Neuronal stem cell (in vitro differentiated cells): Measurements from ENCODE around the gene PABPN1.

Experiments
- DNase-seq: peaks from one replicate; pipeline ENCODE4 v3.0.0-alpha.2; 2013; ENCODE audit warnings: low spot score
- H2AFZ ChIP-seq: one replicate; pipeline ENCODE4 v1.6.1; 2013; ENCODE audit warnings: mild to moderate bottlenecking, low read length, inconsistent platforms
- H2AK5ac ChIP-seq: 2 replicates; pipeline ENCODE4 v1.6.1; 2013; ENCODE audit warnings: low read depth, mild to moderate bottlenecking, inconsistent platforms, low read length, moderate library complexity, mixed read lengths
- H2BK120ac ChIP-seq: 2 replicates; pipeline ENCODE4 v1.6.1; 2013; ENCODE audit warnings: low read depth, mild to moderate bottlenecking, inconsistent platforms, low read length, moderate library complexity, mixed read lengths
- H2BK12ac ChIP-seq: one replicate; pipeline ENCODE4 v1.6.1; 2013; ENCODE audit warnings: low read length, inconsistent platforms
- H2BK15ac ChIP-seq: 2 replicates; pipeline ENCODE4 v1.6.1; 2013; ENCODE audit warnings: mild to moderate bottlenecking, low read length, inconsistent platforms, mixed read lengths
- H2BK5ac ChIP-seq: one replicate; pipeline ENCODE4 v1.6.1; 2013; ENCODE audit warnings: inconsistent platforms, mild to moderate bottlenecking, low read length, moderate library complexity
- H3K14ac ChIP-seq: one replicate; pipeline ENCODE4 v1.6.1; 2013; ENCODE audit warnings: low read length, inconsistent platforms
- H3K18ac ChIP-seq: 2 replicates; pipeline ENCODE4 v1.6.1; 2013; ENCODE audit warnings: low read length, inconsistent platforms
- H3K23ac ChIP-seq: 2 replicates; pipeline ENCODE4 v1.6.1; 2013; ENCODE audit warnings: low read depth, mild to moderate bottlenecking, mixed read lengths, low read length, inconsistent platforms; ENCODE audit not compliant: poor library complexity
- H3K27ac ChIP-seq: replicated peaks from 3 replicates; pipeline ENCODE4 v1.5.1; 2013; ENCODE audit warnings: low read length, inconsistent platforms
- H3K27me3 ChIP-seq, 3 experiments: 2 replicates each; pipeline ENCODE4 v1.6.1; 2013; ENCODE audit warnings: low read length in 3 of 3, mild to moderate bottlenecking in 2 of 3, inconsistent platforms in 1 of 3, low read depth in 1 of 3, mixed read lengths in 1 of 3, moderate library complexity in 1 of 3; ENCODE audit not compliant: control insufficient read depth in 3 of 3, insufficient read depth in 3 of 3
- H3K36me3 ChIP-seq, 2 donors: replicated peaks in 1 of 2; 2 replicates each; pipeline ENCODE4 v1.6.1; 2013; ENCODE audit warnings: low read length in 2 of 2; ENCODE audit not compliant: control insufficient read depth in 2 of 2, insufficient read depth in 2 of 2
- H3K4ac ChIP-seq: 2 replicates; pipeline ENCODE4 v1.6.1; 2013; ENCODE audit warnings: inconsistent platforms, mild to moderate bottlenecking, low read length, moderate library complexity
- H3K4me1 ChIP-seq, 2 donors: 1 replicate in 1 of 2; 2 replicates in 1 of 2; pipeline ENCODE4 v1.6.1; 2013; ENCODE audit warnings: low read length in 2 of 2, low read depth in 1 of 2; ENCODE audit not compliant: control insufficient read depth in 2 of 2, insufficient read depth in 1 of 2
- H3K4me2 ChIP-seq: one replicate; pipeline ENCODE4 v1.6.1; 2013; ENCODE audit warnings: mild to moderate bottlenecking, low read length, inconsistent platforms; ENCODE audit not compliant: insufficient read depth, poor library complexity, severe bottlenecking
- H3K4me3 ChIP-seq, 2 donors: 2 replicates each; pipeline ENCODE4 v1.5.1; 2013; ENCODE audit warnings: low read length in 2 of 2, mild to moderate bottlenecking in 2 of 2, inconsistent platforms in 1 of 2, moderate library complexity in 1 of 2
- H3K79me1 ChIP-seq: one replicate; pipeline ENCODE4 v1.6.1; 2013; ENCODE audit warnings: low read depth, mild to moderate bottlenecking, inconsistent platforms, low read length, moderate library complexity
- H3K9ac ChIP-seq: one replicate; pipeline ENCODE4 v1.6.1; 2013; ENCODE audit warnings: mild to moderate bottlenecking, low read depth, low read length, inconsistent platforms; ENCODE audit not compliant: poor library complexity
- H3K9me3 ChIP-seq, 2 donors: replicated peaks in 1 of 2; 2 replicates each; pipeline versions ENCODE3 to v1.6.1; 2013; ENCODE audit warnings: low read length in 2 of 2, mild to moderate bottlenecking in 2 of 2, inconsistent platforms in 1 of 2, low read depth in 1 of 2, mixed read lengths in 1 of 2, moderate library complexity in 1 of 2; ENCODE audit not compliant: control insufficient read depth in 2 of 2, insufficient read depth in 1 of 2
- H4K8ac ChIP-seq: one replicate; pipeline ENCODE4 v1.6.1; 2013; ENCODE audit warnings: low read depth, mild to moderate bottlenecking, inconsistent platforms, low read length, moderate library complexity
- H4K91ac ChIP-seq: one replicate; pipeline ENCODE4 v1.6.1; 2013; ENCODE audit warnings: low read length, low read depth, mild to moderate bottlenecking, inconsistent platforms; ENCODE audit not compliant: poor library complexity
- WGBS, 2 donors: extraction: QIAGEN DNeasy Blood & Tissue Kit; methylation state at CpG; one replicate each; pipeline ENCODE4 v1.1.7; 2013; ENCODE audit warnings: missing lambda C conversion rate in 2 of 2, mixed read lengths in 1 of 2; ENCODE audit not compliant: insufficient read length in 2 of 2, insufficient replicate concordance in 1 of 2; ENCODE audit errors: extremely low coverage in 2 of 2; 5-methylcytosine and 5-hydroxymethylcytosine counted together

Gene PABPN1

GRCh38 chr14:23299986-23300686 lies 21.1 kb upstream of the PABPN1 start:
- Histone ChIP-seq H3K23ac (no peak overlapping the region), H2BK12ac (no peak overlapping the region), H4K91ac (no peak overlapping the region), H4K8ac (no peak overlapping the region), H2BK120ac (no peak overlapping the region), H3K27ac (peak overlapping the region; percentile 95), H3K4me1 (peaks cover 1 to 20% of the 10 kb centered on the region in 2 donors), H3K9me3 (no peaks in the 10 kb centered on the region), H3K36me3 (peaks cover 3 to 29% of the 10 kb centered on the region in 2 donors), H3K9ac (no peak overlapping the region), H2BK5ac (no peak overlapping the region), H2AFZ (no peak overlapping the region), H3K79me1 (no peaks in the 10 kb centered on the region), H3K4ac (no peak overlapping the region), H2AK5ac (no peak overlapping the region), H2BK15ac (no peak overlapping the region), H3K27me3 (no peaks in the 10 kb centered on the region), H3K4me2 (peak overlapping the region; percentile 52), H3K18ac (no peak overlapping the region), H3K14ac (no peak overlapping the region), H3K4me3 (peak overlapping the region; percentile 61 to 82)
- no peak for DNase-seq
- WGBS, 2 donors = no CpG with 5 or more reads among the region's 10 CpGs

GRCh38 chr14:23300687-23301223 lies 20.5 kb upstream of the PABPN1 start:
- no peak for DNase-seq
- H3K4ac ChIP-seq = no peak overlapping the region
- H4K91ac ChIP-seq = no peak overlapping the region
- no CpG with 5 or more reads among the region's 13 CpGs for WGBS, 2 donors
- H3K9ac ChIP-seq = peak overlapping the region; percentile 10
- no peak overlapping the region for H4K8ac ChIP-seq
- H2BK5ac ChIP-seq = no peak overlapping the region
- no peak overlapping the region for H2AK5ac ChIP-seq
- no peak overlapping the region for H2BK120ac ChIP-seq
- peak overlapping the region; percentile 61 to 82 for H3K4me3 ChIP-seq
- H3K18ac ChIP-seq = no peak overlapping the region
- no peaks in the 10 kb centered on the region for H3K79me1 ChIP-seq
- H3K27me3 ChIP-seq = no peaks in the 10 kb centered on the region
- H2BK12ac ChIP-seq = no peak overlapping the region
- H2BK15ac ChIP-seq = no peak overlapping the region
- H2AFZ ChIP-seq = peak overlapping the region; percentile 54
- H3K4me2 ChIP-seq = peak overlapping the region; percentile 52
- peaks cover 1 to 15% of the 10 kb centered on the region in 2 donors for H3K4me1 ChIP-seq
- no peak overlapping the region for H3K23ac ChIP-seq
- no peak overlapping the region for H3K14ac ChIP-seq
- H3K27ac ChIP-seq = peak overlapping the region; percentile 95
- peaks cover 3 to 29% of the 10 kb centered on the region in 2 donors for H3K36me3 ChIP-seq
- H3K9me3 ChIP-seq = no peaks in the 10 kb centered on the region

DNA sequence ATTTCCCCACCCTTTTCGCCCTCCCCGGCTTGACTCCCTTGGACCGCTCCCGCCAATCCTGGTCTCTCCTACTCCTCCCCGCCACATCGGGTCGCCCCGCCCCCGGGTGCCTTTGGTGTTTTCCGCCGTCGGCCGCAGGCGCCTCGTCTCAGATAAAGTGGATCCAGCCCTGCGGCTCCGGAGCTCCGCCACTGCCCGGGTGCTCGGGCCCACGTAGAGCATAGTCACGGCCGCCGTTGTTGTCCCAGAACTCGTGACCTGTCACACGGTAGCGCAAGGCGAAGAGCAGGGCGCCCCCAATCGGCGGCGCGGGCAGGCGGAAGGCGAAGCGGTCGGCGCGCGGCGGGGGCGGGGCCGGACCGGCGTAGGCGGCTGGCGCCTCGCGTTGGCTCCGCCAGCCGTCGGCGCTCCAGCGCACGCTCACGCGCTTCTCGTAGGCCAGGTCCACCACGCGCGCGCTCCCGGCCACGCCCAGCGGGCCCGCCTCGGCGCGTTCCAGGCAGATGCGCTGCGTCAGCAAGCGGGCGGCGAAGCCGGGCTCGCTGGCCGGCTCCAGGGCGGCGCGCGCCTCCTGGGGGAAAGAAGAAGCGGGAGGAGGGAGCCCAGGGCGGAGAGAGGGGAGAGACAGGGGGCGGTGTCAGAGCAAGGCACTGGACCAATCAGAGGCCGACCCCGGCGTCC lies 19.8 kb upstream of the PABPN1 start:
- H3K4ac ChIP-seq = no peak overlapping the region
- H3K18ac ChIP-seq = peak overlapping the region; percentile 89
- no CpG with 5 or more reads among the region's 87 CpGs for WGBS, 2 donors

GRCh38 chr14:23301969-23302289 lies 19.3 kb upstream of the PABPN1 start:
- H4K91ac ChIP-seq = no peak overlapping the region
- H2BK120ac ChIP-seq = no peak overlapping the region
- peak overlapping the region; percentile 49 for H2BK5ac ChIP-seq
- H3K18ac ChIP-seq = peak overlapping the region; percentile 94
- H4K8ac ChIP-seq = no peak overlapping the region
- H3K27ac ChIP-seq = peak overlapping the region; percentile 85
- H2AFZ ChIP-seq = peak overlapping the region; percentile 97
- H3K9ac ChIP-seq = peak overlapping the region; percentile 88
- no peaks in the 10 kb centered on the region for H3K27me3 ChIP-seq
- H3K14ac ChIP-seq = no peak overlapping the region
- H3K4me1 ChIP-seq = peaks cover 3 to 6% of the 10 kb centered on the region in 2 donors
- WGBS, 2 donors = no CpG with 5 or more reads among the region's 25 CpGs
- peak overlapping the region; percentile 91 for H3K4me2 ChIP-seq
- no peak overlapping the region for H3K4ac ChIP-seq
- no peak overlapping the region for H2BK12ac ChIP-seq
- H3K9me3 ChIP-seq = no peaks in the 10 kb centered on the region
- peaks cover 3 to 24% of the 10 kb centered on the region in 2 donors for H3K36me3 ChIP-seq
- peak overlapping the region; percentile 69 for H3K23ac ChIP-seq
- peak overlapping the region; percentile 13 for H2AK5ac ChIP-seq
- no peaks in the 10 kb centered on the region for H3K79me1 ChIP-seq
- peak overlapping the region; percentile 61 to 83 for H3K4me3 ChIP-seq
- peak overlapping the region; percentile 42 for H2BK15ac ChIP-seq
- DNase-seq = no peak

More for the DNA sequence above, 19.8 kb upstream of the PABPN1 start:
- Histone ChIP-seq H3K4me2 (peak overlapping the region; percentile 91), H2BK15ac (no peak overlapping the region), H2AFZ (peak overlapping the region; percentile 97), H3K4me1 (peaks cover 3 to 8% of the 10 kb centered on the region in 2 donors), H2BK5ac (peak overlapping the region; percentile 49), H3K9me3 (no peaks in the 10 kb centered on the region), H3K4me3 (peak overlapping the region; percentile 61 to 89), H3K27me3 (no peaks in the 10 kb centered on the region), H3K27ac (peak overlapping the region; percentile 95), H4K8ac (no peak overlapping the region), H2AK5ac (no peak overlapping the region), H3K14ac (no peak overlapping the region), H2BK12ac (no peak overlapping the region), H3K9ac (peak overlapping the region; percentile 73), H3K79me1 (no peaks in the 10 kb centered on the region), H3K23ac (peak overlapping the region; percentile 69), H2BK120ac (no peak overlapping the region), H4K91ac (no peak overlapping the region), H3K36me3 (peaks cover 3 to 29% of the 10 kb centered on the region in 2 donors)
- DNase-seq = peak; percentile 98
